Epidermal melanocyte (primary cell): ENCODE data around the gene TNFSF10.
A peak's percentile ranks its signal among the peaks of the same experiment; 100 is the strongest.

Experiments used
- DNase-seq: peaks from one replicate; pipeline ENCODE4 v3.0.0; 2011; ENCODE audit warnings: low spot score; ENCODE audit not compliant: insufficient read length

TNFSF10 gene

GRCh38 chr3:172518929-172519640, 4.1 kb downstream of the TNFSF10 start:
- no peak for DNase-seq

DNA sequence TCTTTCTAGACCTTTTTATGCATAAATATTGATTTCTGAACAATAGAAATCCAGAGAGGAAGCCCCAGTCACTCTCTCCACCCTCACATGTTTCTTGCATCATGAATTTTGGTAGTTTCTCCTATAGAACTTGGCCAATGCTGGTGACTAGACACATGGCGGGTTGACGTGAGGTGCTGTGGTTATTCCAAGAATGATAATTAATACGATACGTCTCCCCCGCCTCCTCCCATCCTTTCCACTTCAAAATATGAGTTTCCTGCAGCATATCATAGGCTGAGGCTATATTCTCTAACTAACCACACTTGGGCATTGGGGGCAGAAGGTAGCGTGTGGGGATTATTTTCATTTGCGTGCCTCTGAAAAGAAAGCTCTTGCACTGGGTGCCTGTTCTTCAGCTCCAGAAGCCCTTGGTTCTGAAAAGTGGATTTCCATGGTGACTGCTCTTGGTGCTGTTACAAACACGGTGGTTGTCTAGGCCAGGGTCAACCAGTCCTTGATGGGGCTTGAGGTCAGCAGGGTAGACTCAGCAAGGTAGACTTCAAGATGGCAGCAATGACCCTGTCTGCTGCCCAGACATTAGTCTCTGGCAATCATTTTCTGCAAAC, 5.3 kb downstream of the TNFSF10 start:
- no peak for DNase-seq

- DNase-seq = no peak
These were observed 6.7 kb downstream of the TNFSF10 start for GRCh38 chr3:172516318-172517214.

DNA sequence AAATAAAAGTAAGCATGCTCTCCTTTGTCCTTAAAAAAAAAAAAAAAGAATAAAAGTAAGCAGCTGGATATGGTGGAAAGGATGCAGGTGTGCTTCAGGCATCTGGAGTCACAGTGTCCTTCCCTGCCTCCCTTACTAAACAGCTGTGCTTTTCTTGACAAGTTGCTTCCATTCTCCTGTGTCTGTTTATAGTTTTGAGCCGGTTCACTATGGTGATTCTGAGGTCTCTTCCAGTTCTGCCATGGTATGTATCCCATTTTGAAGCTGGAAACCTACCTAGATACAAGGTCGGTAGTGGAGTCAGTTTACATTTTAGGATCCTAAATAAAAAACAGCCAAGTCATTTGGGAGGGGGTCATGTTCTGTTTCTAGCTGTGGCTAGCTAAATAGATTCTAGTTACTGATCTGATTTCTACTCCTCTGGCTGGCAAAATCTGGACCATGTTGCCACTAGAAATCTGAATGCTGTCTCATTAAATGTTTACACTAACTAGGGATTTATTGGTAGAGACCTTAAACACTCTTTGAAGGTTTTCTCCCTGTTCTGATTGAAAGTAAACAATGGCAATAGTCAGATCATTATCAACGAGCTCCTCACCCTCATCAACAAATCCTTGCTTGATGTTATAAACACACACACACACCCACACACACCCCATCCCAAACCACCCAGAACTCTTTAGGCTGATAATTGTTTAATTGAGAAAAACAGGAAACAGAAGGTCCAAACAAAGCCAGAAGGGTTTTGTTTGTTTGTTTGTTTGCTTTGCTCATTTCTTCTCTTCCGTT, 7.9 kb downstream of the TNFSF10 start:
- DNase-seq = no peak

DNA sequence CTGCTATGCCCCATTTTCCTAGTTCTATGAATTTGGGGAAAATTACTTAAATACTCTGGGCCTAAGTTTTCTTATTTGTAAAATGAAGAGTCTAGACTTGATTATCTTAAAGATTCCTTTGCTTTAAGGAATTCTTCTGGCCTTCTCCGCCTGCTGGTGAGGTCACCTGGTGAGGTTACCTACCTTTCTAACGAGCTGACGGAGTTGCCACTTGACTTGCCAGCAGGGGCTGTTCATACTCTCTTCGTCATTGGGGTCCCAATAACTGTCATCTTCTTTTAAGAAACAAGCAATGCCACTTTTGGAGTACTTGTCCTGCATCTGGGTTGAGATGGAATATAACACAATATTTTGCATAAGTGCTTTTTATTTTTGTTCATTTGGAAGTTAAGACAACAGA, 8.6 kb downstream of the TNFSF10 start:
- no peak for DNase-seq

DNA sequence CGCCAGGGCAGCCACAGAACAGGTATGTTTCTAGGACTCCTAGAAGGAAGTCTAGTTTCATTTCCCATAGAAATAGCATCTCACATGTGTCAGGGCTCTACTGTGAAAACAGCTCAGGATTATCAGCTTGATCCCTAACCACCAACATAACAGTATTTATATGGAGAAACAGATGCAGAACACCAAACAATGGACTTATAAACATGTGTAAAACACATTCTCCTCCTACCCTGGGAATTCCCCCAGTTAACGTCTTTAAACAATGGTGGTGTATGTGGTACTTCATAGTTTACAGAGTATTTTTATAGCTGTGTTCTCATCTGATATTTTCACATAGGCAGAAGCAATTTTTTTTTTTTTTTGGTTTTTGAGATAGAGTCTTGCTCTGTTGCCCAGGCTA, 9.7 kb downstream of the TNFSF10 start:
- DNase-seq = no peak

- DNase-seq = no peak
These were observed 11.2 kb downstream of the TNFSF10 start for GRCh38 chr3:172511783-172512762.

- no peak for DNase-seq
These were observed 17.1 kb downstream of the TNFSF10 start for GRCh38 chr3:172506094-172506493.

GRCh38 chr3:172501540-172501939, 21.7 kb downstream of the TNFSF10 start:
- DNase-seq = no peak

DNA sequence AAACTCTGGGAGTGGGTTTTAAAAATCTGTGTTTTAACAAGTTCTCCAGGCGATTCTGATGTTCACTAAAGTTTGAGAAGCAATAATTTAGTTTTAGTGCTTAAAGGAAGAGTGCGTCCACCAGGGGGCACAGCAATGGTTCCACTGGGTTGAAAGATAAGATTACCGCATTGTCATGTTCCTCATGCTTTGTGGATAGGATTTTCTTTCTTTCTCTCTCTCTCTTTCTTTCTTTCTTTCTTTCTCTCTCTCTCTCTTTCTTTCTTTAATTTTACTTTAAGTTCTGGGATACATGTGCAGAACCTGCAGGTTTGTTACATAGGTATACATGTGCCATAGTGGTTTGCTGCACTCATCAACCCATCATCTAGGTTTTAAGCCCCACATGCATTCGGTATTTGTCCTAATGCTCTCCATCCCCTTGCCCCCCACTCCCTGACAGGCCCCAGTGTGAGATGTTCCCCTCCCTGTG, 33.0 kb downstream of the TNFSF10 start:
- peak; percentile 38 for DNase-seq

- no peak for DNase-seq
These were observed 45.1 kb downstream of the TNFSF10 start for GRCh38 chr3:172478116-172478515.

DNA sequence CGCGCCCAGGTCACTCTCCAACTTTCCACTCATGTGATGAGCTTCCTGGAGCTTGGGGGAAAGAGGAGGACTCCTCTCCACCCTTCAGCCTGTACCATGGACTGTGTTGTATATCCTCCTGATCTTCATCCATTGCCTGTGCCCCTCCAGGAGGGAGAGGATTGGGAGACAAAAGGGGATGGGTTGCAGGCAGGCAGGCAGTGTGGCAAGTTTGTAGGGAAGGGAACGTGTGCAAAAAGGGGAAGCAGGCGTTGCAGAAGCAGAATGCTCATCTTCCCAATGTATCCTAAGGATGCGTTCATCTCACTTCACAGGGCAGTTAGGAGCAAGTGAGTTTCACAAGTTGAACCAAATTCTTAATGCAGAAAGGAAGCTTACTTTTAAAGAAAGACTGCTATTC, 46.9 kb downstream of the TNFSF10 start:
- DNase-seq = no peak

- no peak for DNase-seq
These were observed 47.5 kb downstream of the TNFSF10 start for GRCh38 chr3:172475703-172476102.

- no peak for DNase-seq
These were observed 51.3 kb downstream of the TNFSF10 start for GRCh38 chr3:172471903-172472302.

- no peak for DNase-seq
These were observed 52.6 kb downstream of the TNFSF10 start for GRCh38 chr3:172470588-172470987.

DNA sequence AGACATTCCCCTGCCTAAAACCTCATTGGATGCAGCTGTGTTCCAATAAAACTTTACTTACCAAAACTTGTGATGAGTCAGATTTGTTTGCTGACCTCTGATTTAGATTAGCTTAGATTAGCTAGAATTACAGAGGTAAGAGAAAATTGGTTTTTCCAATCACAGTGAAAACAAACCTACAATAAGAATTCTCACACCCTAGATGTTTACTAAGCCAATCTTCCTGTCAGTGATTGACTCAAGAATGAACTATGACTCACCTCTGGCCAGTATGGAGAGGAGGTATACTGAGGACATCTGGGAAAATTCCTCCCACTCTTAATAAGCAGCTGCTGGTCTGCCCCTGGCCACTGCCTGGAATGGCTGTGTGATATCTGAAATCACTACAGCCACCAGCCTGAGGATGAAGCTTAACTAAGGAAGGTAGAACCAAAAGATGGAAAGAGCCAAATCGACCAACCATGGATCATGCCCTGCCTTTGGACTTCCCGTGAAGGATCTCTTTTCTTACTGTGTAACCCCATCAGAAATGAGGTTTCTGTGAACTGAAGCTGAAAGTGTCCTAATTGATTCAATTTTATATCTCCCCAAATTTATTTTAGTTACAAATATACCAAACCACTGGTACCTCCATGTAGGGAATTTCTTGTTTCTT, 55.9 kb downstream of the TNFSF10 start:
- no peak for DNase-seq

- DNase-seq = no peak
These were observed 56.6 kb downstream of the TNFSF10 start for GRCh38 chr3:172466553-172467130.

- no peak for DNase-seq
These were observed 57.9 kb downstream of the TNFSF10 start for GRCh38 chr3:172465281-172465680.

DNA sequence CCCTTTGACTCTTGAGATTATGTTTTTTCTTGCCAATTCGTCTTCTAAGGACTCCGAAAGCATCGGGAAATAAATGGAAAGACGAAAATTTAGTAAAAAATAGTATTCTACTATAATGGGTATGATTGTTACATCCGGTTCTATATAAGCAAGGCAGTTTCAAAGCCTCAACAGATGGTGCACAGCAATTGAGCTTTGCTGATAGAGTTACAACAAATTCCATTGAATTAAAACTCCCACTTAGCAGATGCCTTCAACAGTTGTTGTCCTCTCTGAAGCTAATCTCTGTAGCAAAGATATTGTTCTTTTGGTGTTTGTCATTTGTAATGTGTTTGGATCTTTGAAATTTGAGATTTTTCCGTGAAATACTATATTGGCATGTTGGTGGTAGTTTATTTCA, 58.9 kb downstream of the TNFSF10 start:
- no peak for DNase-seq
